GM19438 (cell line): ENCODE data around the gene RBFOX2.
"Not testable (repeated sequence)": the region's sequence is repeated elsewhere in the genome, so short reads cannot be mapped to it uniquely, and the experiment has no call there.

Experiments
- ATAC-seq: cut with Tn5 transposase; IDR thresholded peaks from one replicate; pipeline ENCODE4 v1.9.1; 2021; ENCODE audit warnings: low read depth; ENCODE audit not compliant: unreplicated experiment

The RBFOX2 gene

DNA sequence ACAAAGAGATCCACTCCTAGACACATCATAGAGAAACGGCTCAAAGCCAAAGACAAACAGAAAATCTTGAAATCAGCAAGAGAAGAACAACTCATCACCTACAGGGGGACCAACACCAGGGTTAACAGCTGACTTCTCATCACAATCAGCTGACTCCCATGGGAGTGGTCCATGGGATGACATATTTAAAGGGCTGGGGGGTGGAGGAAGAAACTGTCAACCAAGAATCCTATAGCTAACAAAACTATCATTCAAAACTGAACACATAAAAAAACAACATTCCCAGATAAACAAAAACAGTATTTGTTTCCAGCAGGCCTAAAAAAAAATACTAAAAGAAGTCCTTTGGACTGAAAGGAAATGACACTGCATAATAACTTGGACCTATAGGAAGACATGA, 224.2 kb downstream of the RBFOX2 start:
- ATAC-seq, result no peak

DNA sequence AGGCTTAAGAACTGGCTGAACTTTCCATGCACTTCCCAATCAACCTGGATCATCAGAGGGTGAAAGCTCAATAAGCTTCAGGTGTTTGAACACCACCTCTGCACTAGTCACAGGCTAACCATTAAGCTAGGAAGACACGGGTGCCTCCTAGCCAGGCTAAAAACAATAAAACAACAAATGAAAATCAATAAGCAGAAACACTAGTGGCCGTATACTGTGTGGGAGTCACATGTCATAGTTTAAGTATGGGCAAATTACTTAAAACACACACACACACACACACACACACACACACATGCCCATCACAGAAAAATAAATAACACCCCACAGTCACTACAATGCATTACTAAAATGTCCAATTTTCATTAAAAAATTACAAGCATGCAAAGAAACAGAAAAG, 225.7 kb downstream of the RBFOX2 start:
- ATAC-seq, result no peak

DNA sequence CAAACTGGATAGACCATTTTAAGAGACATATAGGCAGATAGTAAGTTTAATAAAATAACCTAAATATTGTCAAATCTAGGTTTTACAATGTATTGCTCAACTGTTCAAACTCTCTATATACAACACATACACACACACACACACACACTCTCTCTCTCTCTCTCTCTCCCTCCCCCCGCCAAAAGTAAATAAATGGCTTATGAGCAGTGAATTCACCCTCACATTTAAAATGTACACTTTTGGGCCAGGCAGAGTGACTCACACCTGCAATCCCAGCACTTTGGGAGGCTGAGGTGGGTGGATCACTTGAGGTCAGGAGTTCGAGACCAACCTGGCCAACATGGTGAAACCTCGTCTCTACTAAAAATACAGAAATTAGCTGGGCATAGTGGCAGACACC, 227.3 kb downstream of the RBFOX2 start:
- not testable (repeated sequence) for ATAC-seq

DNA sequence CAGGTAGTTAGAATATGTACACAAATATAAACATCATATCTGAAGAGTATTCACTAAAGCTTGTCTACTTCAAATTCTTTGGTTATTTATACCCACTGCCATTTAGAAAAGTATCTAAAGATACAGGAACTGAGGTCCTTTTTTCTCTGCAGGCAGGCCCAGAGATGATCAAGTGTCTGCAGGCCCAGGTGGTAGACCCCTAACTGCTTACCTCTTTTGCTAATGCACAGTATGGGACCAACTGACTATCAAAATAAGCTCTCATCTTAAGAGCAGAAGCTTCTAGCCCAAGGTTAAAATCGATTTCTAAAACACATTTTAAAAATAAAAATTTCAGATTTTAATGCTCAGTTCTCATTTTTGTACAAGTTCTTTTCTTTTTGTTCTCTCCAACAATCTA, 229.5 kb downstream of the RBFOX2 start:
- no peak for ATAC-seq

- ATAC-seq, result no peak
These were observed 231.2 kb downstream of the RBFOX2 start for GRCh38 chr22:35797411-35797810.

DNA sequence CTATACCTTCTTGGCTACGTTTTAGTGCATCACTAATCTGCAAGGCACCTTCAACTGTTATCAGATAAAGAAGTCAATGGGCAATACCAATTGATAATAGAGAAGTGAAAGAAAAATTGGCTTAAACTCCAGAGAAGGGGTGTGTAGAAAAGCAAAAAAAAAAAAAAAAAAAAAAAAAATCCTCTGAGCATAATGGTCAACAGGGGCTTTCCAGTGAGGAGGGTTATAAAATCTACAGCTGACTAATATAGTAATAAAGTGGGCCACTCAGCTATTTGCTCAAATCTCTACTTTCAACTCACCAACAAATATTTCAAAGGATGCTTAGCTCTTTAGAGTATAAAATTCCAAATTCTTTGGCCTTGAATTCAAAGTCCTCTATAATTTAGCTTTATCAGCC, 233.1 kb downstream of the RBFOX2 start:
- ATAC-seq, result no peak

DNA sequence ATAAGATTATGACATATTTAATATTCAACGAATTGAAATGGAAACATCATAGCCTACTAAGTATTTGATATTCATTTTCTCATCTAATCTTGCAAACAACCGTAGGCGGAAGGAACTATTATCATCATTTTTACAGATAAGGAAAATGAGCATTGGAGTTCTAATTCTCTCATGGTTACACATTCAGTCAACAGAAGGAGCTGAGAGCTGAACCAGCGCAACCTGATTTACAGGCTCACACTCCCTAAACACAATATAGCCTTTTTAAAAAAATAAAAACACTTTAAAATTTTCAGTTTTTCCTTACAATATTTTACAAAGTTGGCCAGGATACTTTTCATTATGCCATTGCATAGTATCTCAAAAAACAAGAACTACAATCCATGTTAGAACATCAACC, 236.1 kb downstream of the RBFOX2 start:
- ATAC-seq, result no peak

- ATAC-seq, result not testable (repeated sequence)
These were observed 236.8 kb downstream of the RBFOX2 start for GRCh38 chr22:35791788-35792187.

DNA sequence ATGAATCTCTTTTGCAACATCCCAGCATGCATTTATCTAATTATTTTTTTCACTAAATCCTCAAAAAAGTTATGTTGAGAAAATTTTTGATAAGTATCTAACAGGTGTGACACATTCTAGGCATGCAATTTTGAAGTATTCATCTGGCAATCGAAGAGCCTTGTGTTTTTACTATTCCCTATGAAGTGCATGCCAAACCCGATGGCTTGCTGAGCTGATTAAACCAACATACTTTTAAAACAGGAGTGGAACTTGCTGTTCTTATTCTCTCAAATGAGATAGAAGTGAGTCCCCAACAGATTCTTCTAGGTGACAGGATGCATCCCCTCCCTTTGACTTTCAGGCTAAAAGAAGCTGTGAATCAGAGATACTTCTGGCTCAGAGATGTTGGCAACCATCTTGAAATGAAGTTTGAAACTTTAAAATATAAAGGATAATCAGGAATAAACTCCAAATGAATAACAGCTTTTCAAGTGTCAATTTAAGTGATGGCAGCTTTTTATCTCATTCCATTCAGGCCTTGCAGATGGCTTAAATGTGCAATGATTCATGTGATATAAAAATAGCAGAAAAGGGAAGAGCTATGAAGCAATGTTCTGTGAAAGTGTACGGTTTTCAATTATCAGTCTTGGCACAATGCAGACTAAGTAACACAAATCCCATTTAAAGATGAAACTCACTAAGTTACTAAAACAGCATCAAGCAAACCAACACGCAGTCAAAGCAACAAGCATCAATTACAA, 243.3 kb downstream of the RBFOX2 start:
- ATAC-seq, result no peak

- no peak for ATAC-seq
These were observed 244.0 kb downstream of the RBFOX2 start for GRCh38 chr22:35784633-35785032.

DNA sequence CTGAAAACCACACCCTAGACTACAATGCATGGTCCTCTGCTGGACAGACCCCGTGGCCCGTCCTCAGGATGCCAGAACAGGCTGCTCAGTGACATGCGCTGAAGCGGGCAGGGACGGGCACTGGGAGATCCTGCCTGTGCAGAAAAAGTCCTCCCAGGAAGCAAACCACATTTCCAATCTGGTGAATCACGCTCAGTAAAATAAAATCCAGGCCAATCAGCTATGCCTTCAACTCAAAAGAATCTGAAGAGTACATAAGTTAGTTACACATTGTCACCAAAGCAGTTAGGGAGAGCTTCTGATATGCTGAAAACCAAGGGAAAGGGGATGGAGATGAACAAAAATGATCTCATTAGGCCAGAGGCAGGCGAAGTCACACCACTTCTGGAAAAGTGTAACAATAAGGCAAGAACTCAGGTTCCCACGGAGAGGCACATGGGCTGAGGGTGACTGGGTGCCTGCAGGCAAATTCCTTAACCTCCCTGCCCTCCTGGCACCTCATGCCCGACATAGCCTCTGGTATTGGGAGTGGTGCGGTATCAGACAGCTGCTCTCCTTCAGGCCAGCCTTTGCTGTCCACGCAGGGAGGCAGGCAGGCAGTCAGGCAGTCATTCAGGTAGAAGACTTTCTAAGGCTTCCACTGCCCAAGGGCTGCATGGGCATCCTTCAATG, 244.5 kb downstream of the RBFOX2 start:
- ATAC-seq, result no peak

GRCh38 chr22:35782504-35782903, 246.1 kb downstream of the RBFOX2 start:
- no peak for ATAC-seq

- ATAC-seq, result no peak
These were observed 246.7 kb downstream of the RBFOX2 start for GRCh38 chr22:35781898-35782297.

DNA sequence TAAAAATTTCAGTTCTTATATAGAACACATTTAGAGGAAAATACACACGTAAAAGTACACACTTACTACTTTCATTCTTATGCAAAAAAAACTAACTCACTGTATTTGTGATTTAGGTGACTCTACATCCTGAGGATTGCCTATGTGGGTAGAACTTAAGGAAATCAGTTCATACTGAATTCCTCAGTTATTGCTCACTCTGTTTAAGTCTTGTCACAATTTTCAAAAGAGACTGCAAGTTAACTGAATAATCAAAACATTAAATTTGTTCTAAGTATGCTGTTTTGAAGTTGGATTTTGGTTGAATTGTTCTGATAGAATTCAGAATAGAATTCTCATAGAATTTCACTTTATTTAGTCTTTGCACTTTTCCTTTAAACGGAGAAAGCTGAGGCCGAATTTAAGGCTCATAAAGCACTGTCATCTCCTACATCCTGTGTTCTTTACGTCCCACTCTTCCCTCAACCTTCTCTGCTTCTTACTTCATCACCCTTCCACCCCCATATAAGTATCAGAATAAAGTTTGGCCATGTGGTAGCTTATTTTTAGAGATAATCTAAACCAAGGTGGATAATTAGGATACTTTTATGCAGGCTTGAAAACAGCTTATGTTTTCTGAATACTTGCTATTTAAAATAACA, 251.2 kb downstream of the RBFOX2 start:
- no peak for ATAC-seq

GRCh38 chr22:35775339-35775738, 253.3 kb downstream of the RBFOX2 start:
- ATAC-seq, result no peak

- no peak for ATAC-seq
These were observed 258.6 kb downstream of the RBFOX2 start for GRCh38 chr22:35769974-35770373.

GRCh38 chr22:35766654-35767580, 261.7 kb downstream of the RBFOX2 start:
- ATAC-seq, result no peak

DNA sequence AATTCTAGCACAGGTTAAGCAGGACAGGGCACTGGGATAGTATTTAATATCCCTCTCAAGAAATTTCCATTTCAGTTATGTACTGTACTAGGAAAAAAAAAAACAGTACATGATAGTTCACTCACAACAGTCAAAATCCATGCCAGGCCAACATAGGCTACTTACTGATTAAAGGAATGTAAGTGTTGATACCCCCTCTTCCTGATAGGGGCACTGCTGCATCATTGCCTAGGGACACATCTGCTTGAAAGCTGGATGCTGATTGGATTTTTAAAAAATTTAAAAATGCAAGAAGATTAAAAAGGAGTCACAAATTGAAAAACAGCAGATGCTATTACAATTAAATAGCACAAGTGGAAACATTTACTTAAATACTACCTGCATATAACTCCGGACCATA, 267.6 kb downstream of the RBFOX2 start:
- ATAC-seq, result no peak

DNA sequence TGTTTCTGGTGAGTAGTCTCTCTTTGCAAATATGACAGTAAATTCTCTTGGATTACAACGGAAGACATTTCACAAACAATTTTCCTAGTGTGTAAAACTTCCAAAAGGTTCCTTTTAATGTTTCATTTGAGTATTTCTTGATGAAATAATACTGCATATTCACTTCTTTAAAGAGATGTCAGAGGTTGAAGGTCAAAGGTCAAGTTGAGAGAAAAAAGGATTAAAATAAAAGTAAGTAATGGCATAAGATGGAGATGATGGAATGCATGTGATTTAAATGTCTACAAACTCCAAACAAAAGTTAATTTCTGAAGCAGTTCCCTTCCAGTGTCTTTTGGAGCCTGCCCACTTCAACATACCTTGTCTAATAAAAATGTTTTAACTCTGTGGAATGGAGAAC, 270.2 kb downstream of the RBFOX2 start:
- ATAC-seq, result no peak

DNA sequence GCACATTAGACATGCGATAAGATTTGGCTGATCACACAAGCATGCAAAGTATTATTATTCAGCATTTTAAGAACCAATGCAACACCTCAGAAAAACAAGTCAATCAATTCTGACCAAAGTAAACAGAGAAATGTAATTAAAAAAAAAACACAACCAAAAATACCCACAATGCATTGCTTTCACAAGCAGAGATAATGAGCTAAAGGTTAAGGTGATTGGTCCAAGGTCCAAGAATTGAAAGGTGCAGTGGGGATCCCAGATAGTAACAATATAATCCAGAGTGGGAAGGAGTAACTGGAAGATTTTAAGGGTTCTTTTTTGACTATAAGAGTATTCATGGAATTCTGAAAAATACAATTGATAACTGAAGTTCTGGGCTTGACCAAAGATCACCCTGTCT, 271.9 kb downstream of the RBFOX2 start:
- ATAC-seq, result no peak

GRCh38 chr22:35754761-35755160, 273.9 kb downstream of the RBFOX2 start:
- ATAC-seq, result no peak
